Measurements from ENCODE around the gene C10orf67. TPM values are rescaled to one million over a fixed set of nuclear protein-coding genes. Genes with fewer than 3 reads are reported as not detected.
"Not testable (repeated sequence)": the region's sequence is repeated elsewhere in the genome, so short reads cannot be mapped to it uniquely, and the experiment has no call there.

C10orf67 gene
- total RNA-seq, 1 donor from 2014 or later: not detected

- Histone ChIP-seq H3K4me3 (no peak overlapping the region), H3K9me3 (no peaks in the 10 kb centered on the region), H3K36me3 (no peaks in the 10 kb centered on the region), H3K27me3 (no peaks in the 10 kb centered on the region), H3K4me1 (no peaks in the 10 kb centered on the region), H3K27ac (no peak overlapping the region)
- intact Hi-C loops (cut with DNase I): no loop called here
- no peak for DNase-seq (ENCODE audit: extremely low spot score in 2 of 2)
- TF ChIP-seq POLR2AphosphoS5 (IDR thresholded peaks at IDR 0.05; ENCODE audit: insufficient read depth in 1 of 2, low read depth in 1 of 2) (no peak), POLR2A (IDR thresholded peaks at IDR 0.05) (no peak), CTCF (IDR thresholded peaks at IDR 0.05) (no peak)
These were observed 10.2 kb upstream of the C10orf67 start for GRCh38 chr10:23354630-23355279.

- Histone ChIP-seq H3K9me3 (no peaks in the 10 kb centered on the region), H3K36me3 (no peaks in the 10 kb centered on the region), H3K27me3 (no peaks in the 10 kb centered on the region), H3K4me3 (no peak overlapping the region), H3K27ac (no peak overlapping the region), H3K4me1 (no peaks in the 10 kb centered on the region)
- intact Hi-C loops (cut with DNase I): no loop called here
- DNase-seq (ENCODE audit: extremely low spot score in 2 of 2): no peak
- TF ChIP-seq POLR2AphosphoS5 (IDR thresholded peaks at IDR 0.05; ENCODE audit: insufficient read depth in 1 of 2, low read depth in 1 of 2) (no peak), CTCF (IDR thresholded peaks at IDR 0.05) (no peak), POLR2A (IDR thresholded peaks at IDR 0.05) (no peak)
These were observed 7.4 kb upstream of the C10orf67 start for GRCh38 chr10:23351926-23352519.

- intact Hi-C loops (cut with DNase I); H3K27me3 ChIP-seq; H3K9me3 ChIP-seq: not testable (repeated sequence)
These were observed 6.1 kb upstream of the C10orf67 start for GRCh38 chr10:23350706-23351105.

GRCh38 chr10:23345861-23346260 is 1.3 kb upstream of the C10orf67 start:
- DNase-seq (ENCODE audit: extremely low spot score in 2 of 2): no peak
- Histone ChIP-seq H3K9me3 (no peaks in the 10 kb centered on the region), H3K36me3 (no peaks in the 10 kb centered on the region), H3K4me1 (peaks cover 7% of the 10 kb centered on the region), H3K27ac (no peak overlapping the region), H3K4me3 (no peak overlapping the region), H3K27me3 (no peaks in the 10 kb centered on the region)
- no peak for TF ChIP-seq POLR2A (IDR thresholded peaks at IDR 0.05)
- TF ChIP-seq CTCF (IDR thresholded peaks at IDR 0.05): no peak
- TF ChIP-seq POLR2AphosphoS5 (IDR thresholded peaks at IDR 0.05; ENCODE audit: insufficient read depth in 1 of 2, low read depth in 1 of 2): no peak
- intact Hi-C loops (cut with DNase I): no loop called here

More at GRCh38 chr10:23350706-23351105, 6.1 kb upstream of the C10orf67 start:
- H3K27ac ChIP-seq; DNase-seq (ENCODE audit: extremely low spot score in 2 of 2); H3K36me3 ChIP-seq; H3K4me1 ChIP-seq; H3K4me3 ChIP-seq: not testable (repeated sequence)

GRCh38 chr10:23343591-23344240 is 881 bp downstream of the C10orf67 start:
- no peak for DNase-seq (ENCODE audit: extremely low spot score in 2 of 2)
- no peaks in the 10 kb centered on the region for H3K36me3 ChIP-seq
- H3K27ac ChIP-seq: no peak overlapping the region
- peaks cover 7% of the 10 kb centered on the region for H3K4me1 ChIP-seq
- peak overlapping the region; percentile 49 to 61 for H3K4me3 ChIP-seq
- intact Hi-C loops (cut with DNase I): no loop called here
- H3K27me3 ChIP-seq: no peaks in the 10 kb centered on the region
- no peaks in the 10 kb centered on the region for H3K9me3 ChIP-seq
- TF ChIP-seq POLR2AphosphoS5 (IDR thresholded peaks at IDR 0.05; ENCODE audit: insufficient read depth in 1 of 2, low read depth in 1 of 2): no peak
- TF ChIP-seq CTCF (IDR thresholded peaks at IDR 0.05): no peak
- no peak for TF ChIP-seq POLR2A (IDR thresholded peaks at IDR 0.05)
